ENCODE results near the gene BMERB1.

GRCh38 chr16:15502041-15502725 lies 67.8 kb downstream of the BMERB1 start:
- TF ChIP-seq CTCF (IDR thresholded peaks at IDR 0.05; ENCODE audit: low read depth, low read length, missing input control) (no peak), RAD21 (IDR thresholded peaks at IDR 0.05) (no peak), MAX (IDR thresholded peaks at IDR 0.05) (no peak), SP1 (IDR thresholded peaks at IDR 0.05) (no peak), YY1 (IDR thresholded peaks at IDR 0.05) (no peak)
- TF ChIP-seq, protein P1, sequence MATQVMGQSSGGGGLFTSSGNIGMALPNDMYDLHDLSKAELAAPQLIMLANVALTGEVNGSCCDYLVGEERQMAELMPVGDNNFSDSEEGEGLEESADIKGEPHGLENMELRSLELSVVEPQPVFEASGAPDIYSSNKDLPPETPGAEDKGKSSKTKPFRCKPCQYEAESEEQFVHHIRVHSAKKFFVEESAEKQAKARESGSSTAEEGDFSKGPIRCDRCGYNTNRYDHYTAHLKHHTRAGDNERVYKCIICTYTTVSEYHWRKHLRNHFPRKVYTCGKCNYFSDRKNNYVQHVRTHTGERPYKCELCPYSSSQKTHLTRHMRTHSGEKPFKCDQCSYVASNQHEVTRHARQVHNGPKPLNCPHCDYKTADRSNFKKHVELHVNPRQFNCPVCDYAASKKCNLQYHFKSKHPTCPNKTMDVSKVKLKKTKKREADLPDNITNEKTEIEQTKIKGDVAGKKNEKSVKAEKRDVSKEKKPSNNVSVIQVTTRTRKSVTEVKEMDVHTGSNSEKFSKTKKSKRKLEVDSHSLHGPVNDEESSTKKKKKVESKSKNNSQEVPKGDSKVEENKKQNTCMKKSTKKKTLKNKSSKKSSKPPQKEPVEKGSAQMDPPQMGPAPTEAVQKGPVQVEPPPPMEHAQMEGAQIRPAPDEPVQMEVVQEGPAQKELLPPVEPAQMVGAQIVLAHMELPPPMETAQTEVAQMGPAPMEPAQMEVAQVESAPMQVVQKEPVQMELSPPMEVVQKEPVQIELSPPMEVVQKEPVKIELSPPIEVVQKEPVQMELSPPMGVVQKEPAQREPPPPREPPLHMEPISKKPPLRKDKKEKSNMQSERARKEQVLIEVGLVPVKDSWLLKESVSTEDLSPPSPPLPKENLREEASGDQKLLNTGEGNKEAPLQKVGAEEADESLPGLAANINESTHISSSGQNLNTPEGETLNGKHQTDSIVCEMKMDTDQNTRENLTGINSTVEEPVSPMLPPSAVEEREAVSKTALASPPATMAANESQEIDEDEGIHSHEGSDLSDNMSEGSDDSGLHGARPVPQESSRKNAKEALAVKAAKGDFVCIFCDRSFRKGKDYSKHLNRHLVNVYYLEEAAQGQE (IDR thresholded peaks at IDR 0.05): no peak
- TF ChIP-seq, protein P2, sequence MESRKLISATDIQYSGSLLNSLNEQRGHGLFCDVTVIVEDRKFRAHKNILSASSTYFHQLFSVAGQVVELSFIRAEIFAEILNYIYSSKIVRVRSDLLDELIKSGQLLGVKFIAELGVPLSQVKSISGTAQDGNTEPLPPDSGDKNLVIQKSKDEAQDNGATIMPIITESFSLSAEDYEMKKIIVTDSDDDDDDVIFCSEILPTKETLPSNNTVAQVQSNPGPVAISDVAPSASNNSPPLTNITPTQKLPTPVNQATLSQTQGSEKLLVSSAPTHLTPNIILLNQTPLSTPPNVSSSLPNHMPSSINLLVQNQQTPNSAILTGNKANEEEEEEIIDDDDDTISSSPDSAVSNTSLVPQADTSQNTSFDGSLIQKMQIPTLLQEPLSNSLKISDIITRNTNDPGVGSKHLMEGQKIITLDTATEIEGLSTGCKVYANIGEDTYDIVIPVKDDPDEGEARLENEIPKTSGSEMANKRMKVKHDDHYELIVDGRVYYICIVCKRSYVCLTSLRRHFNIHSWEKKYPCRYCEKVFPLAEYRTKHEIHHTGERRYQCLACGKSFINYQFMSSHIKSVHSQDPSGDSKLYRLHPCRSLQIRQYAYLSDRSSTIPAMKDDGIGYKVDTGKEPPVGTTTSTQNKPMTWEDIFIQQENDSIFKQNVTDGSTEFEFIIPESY (IDR thresholded peaks at IDR 0.05): no peak
